Keratinocyte (primary cell): ENCODE data around the gene ASPSCR1.

ENCODE experiments used
- EZH2 ChIP-seq: IDR thresholded peaks from one replicate; pipeline ENCODE4 v1.6.1; 2012; ENCODE audit warnings: inconsistent platforms, mild to moderate bottlenecking, low read length, moderate library complexity
- TF ChIP-seq, protein P1 (sequence below), 3 experiments: IDR thresholded peaks in 1 of 3; conservative IDR thresholded peaks in 1 of 3; optimal IDR thresholded peaks in 1 of 3; 2 replicates in 2 of 3; 3 replicates in 1 of 3; pipeline versions ENCODE3 to v1.5.1; 2011; ENCODE audit warnings: low read length in 3 of 3, mild to moderate bottlenecking in 3 of 3, moderate library complexity in 2 of 3, control low read depth in 1 of 3, inconsistent platforms in 1 of 3; ENCODE audit not compliant: insufficient read depth in 2 of 3; ENCODE audit errors: extremely low read depth in 1 of 3

DNA sequence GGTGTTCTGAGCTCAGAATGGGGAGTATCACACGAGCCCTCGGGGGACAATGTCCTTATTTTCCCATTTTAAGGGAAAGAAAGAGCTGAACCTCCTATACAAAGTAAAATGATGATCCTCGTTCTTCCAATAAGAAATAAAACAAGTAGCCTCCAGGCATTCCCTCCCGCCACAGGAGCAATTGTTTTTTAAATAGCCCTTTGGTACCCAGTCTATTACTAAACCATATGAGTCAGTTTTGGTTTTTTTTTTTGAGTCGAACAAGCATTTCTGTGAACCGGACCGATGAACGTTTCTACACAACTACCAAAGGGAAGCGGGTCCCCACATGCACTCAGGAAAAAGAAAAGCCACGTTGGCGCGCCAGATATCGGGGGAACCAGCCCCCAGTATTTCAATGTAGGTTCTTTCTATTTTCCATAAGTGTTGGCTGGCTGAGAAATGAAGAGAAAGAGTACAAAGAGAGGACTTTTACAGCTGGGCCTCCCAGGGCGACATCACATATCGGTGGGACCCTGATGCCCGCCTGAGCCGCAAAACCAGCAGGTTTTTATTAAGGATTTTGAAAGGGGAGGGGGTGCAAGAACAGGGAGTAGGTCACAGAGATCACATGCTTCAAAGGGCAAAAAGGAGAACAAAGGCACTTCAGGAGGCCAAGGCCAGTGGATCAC lies 63.9 kb downstream of the ASPSCR1 start:
- TF ChIP-seq, protein P1, sequence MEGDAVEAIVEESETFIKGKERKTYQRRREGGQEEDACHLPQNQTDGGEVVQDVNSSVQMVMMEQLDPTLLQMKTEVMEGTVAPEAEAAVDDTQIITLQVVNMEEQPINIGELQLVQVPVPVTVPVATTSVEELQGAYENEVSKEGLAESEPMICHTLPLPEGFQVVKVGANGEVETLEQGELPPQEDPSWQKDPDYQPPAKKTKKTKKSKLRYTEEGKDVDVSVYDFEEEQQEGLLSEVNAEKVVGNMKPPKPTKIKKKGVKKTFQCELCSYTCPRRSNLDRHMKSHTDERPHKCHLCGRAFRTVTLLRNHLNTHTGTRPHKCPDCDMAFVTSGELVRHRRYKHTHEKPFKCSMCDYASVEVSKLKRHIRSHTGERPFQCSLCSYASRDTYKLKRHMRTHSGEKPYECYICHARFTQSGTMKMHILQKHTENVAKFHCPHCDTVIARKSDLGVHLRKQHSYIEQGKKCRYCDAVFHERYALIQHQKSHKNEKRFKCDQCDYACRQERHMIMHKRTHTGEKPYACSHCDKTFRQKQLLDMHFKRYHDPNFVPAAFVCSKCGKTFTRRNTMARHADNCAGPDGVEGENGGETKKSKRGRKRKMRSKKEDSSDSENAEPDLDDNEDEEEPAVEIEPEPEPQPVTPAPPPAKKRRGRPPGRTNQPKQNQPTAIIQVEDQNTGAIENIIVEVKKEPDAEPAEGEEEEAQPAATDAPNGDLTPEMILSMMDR (optimal IDR thresholded peaks at IDR 0.05 in 1 of 3, IDR thresholded peaks at IDR 0.05 in 1 of 3, conservative IDR thresholded peaks at IDR 0.05 in 1 of 3; ENCODE audit: extremely low read depth in 1 of 3, insufficient read depth in 2 of 3, low read length in 3 of 3) = no peak
- no peak for TF ChIP-seq EZH2
